Measurements from ENCODE around the gene PCDHGC3. TPM values are rescaled to one million over a fixed set of nuclear protein-coding genes. Genes with fewer than 3 reads are reported as not detected.

The PCDHGC3 gene
- total and polyA plus RNA-seq, 7 experiments from 2014 or later = 0.14 to 0.76 (median 0.16) TPM; not detected in 1

- H3K27ac ChIP-seq (ENCODE audit: low read depth, low read length) = no peak overlapping the region
- peaks cover 0 to 6% of the 10 kb centered on the region in 2 donors for H3K4me1 ChIP-seq (ENCODE audit: control insufficient read depth in 2 of 2, insufficient read depth in 2 of 2, low read length in 2 of 2)
- peak overlapping the region in 7 of 9 donors; percentile 4 to 76 (median 21) for H3K27ac Mint-ChIP-seq
- H3K4me3 ChIP-seq (ENCODE audit: low read length) = no peak overlapping the region
- no peaks in the 10 kb centered on the region for H3K27me3 Mint-ChIP-seq
- no peaks in the 10 kb centered on the region for H3K27me3 ChIP-seq (ENCODE audit: control insufficient read depth in 2 of 2, insufficient read depth in 2 of 2, low read length in 2 of 2)
- intact Hi-C loops (cut with micrococcal nuclease) = loop anchor here (5.0 kb wide), 2 partner anchors 40 to 425 kb away; no protein-coding TSS in a partner anchor
- DNase-seq (no peak), ATAC-seq (no peak)
- H3K9me3 Mint-ChIP-seq = no peaks in the 10 kb centered on the region
- H3K36me3 Mint-ChIP-seq = peaks cover 15 to 54% (median 39%) of the 10 kb centered on the region in 5 donors
- peaks cover 6 to 28% (median 16%) of the 10 kb centered on the region in 7 donors for H3K4me1 Mint-ChIP-seq
- ChIA-PET CTCF (interaction anchor here (0.9 to 3.9 kb wide), 3 partner anchors 9 to 36 kb away, joined by 4 to 30 read pairs (median 7); no protein-coding TSS in a partner anchor), POLR2A (no interaction called here)
- no peak overlapping the region for H3K4me3 Mint-ChIP-seq
- H3K9me3 ChIP-seq (ENCODE audit: control insufficient read depth in 2 of 3, low read length in 3 of 3) = no peaks in the 10 kb centered on the region
- H3K36me3 ChIP-seq (ENCODE audit: control insufficient read depth in 2 of 3, insufficient read depth in 3 of 3, low read length in 3 of 3) = peaks cover 28 to 98% (median 69%) of the 10 kb centered on the region in 3 experiments
Observed at GRCh38 chr5:141522301-141522700, 46.5 kb downstream of the PCDHGC3 start.

- CTCF ChIA-PET = interaction anchor here (0.6 to 3.9 kb wide), 10 partner anchors 10 to 204 kb away, joined by 3 to 30 read pairs (median 6); partner anchors contain the start of genes PCDHGA10 and TAF7
- Histone ChIP-seq H3K4me3 (ENCODE audit: low read length) (no peak overlapping the region), H3K36me3 (ENCODE audit: control insufficient read depth in 2 of 3, insufficient read depth in 3 of 3, low read length in 3 of 3) (peaks cover 37 to 98% (median 66%) of the 10 kb centered on the region in 3 experiments), H3K9me3 (ENCODE audit: control insufficient read depth in 2 of 3, low read length in 3 of 3) (no peaks in the 10 kb centered on the region), H3K27me3 (ENCODE audit: control insufficient read depth in 2 of 2, insufficient read depth in 2 of 2, low read length in 2 of 2) (no peaks in the 10 kb centered on the region), H3K27ac (ENCODE audit: low read depth, low read length) (no peak overlapping the region), H3K4me1 (ENCODE audit: control insufficient read depth in 2 of 2, insufficient read depth in 2 of 2, low read length in 2 of 2) (peaks cover 0 to 6% of the 10 kb centered on the region in 2 donors)
- H3K9me3 Mint-ChIP-seq = no peaks in the 10 kb centered on the region
- H3K27ac Mint-ChIP-seq = peak overlapping the region in 2 of 9 donors; percentile 39 to 68
- H3K4me3 Mint-ChIP-seq = no peak overlapping the region
- H3K27me3 Mint-ChIP-seq = no peaks in the 10 kb centered on the region
- H3K4me1 Mint-ChIP-seq = peaks cover 6 to 28% (median 16%) of the 10 kb centered on the region in 7 donors
- peaks cover 22 to 60% (median 37%) of the 10 kb centered on the region in 5 donors for H3K36me3 Mint-ChIP-seq
- intact Hi-C loops (cut with micrococcal nuclease) = loop anchor here (1.0 to 5.0 kb wide), 11 partner anchors 10 to 440 kb away; partner anchors contain the start of genes PCDHGA10 (in 1 of the 2), PCDHGB2 (in 1 of the 2), PCDHGB7 (in 1 of the 2) and PCDHGC3 (in 1 of the 2)
- no peak for DNase-seq
- no peak for ATAC-seq
- POLR2A ChIA-PET = no interaction called here
Observed at GRCh38 chr5:141523991-141524390, 48.2 kb downstream of the PCDHGC3 start.

- H3K36me3 ChIP-seq (ENCODE audit: control insufficient read depth in 2 of 3, insufficient read depth in 3 of 3, low read length in 3 of 3) = peaks cover 39 to 98% (median 60%) of the 10 kb centered on the region in 3 experiments
- ATAC-seq = peak; percentile 88
- H3K4me3 ChIP-seq (ENCODE audit: low read length) = no peak overlapping the region
- DNase-seq = peak; percentile 18 to 64 (median 43)
- ChIA-PET CTCF (interaction anchor here (1.0 to 3.9 kb wide), 8 partner anchors 11 to 205 kb away, joined by 3 to 30 read pairs (median 6); partner anchors contain the start of genes PCDHGA10 and TAF7), POLR2A (interaction anchor here (1.8 kb wide), 1 partner anchor 204 kb away, joined by 5 read pairs; the partner anchor contains the start of gene TAF7)
- H3K9me3 Mint-ChIP-seq = no peaks in the 10 kb centered on the region
- intact Hi-C loops (cut with micrococcal nuclease) = loop anchor here (1.0 to 5.0 kb wide), 11 partner anchors 11 to 441 kb away; partner anchors contain the start of genes PCDHGA10 (in 1 of the 2), PCDHGB2 (in 1 of the 2), PCDHGB7 (in 1 of the 2) and PCDHGC3 (in 1 of the 2)
- H3K27ac ChIP-seq (ENCODE audit: low read depth, low read length) = no peak overlapping the region
- peaks cover 6 to 28% (median 16%) of the 10 kb centered on the region in 7 donors for H3K4me1 Mint-ChIP-seq
- peak overlapping the region in 8 of 9 donors; percentile 19 to 80 (median 54) for H3K27ac Mint-ChIP-seq
- H3K4me3 Mint-ChIP-seq = peak overlapping the region in 1 of 10 donors; percentile 21
- H3K36me3 Mint-ChIP-seq = peaks cover 20 to 51% (median 31%) of the 10 kb centered on the region in 5 donors
- H3K9me3 ChIP-seq (ENCODE audit: control insufficient read depth in 2 of 3, low read length in 3 of 3) = no peaks in the 10 kb centered on the region
- no peaks in the 10 kb centered on the region for H3K27me3 ChIP-seq (ENCODE audit: control insufficient read depth in 2 of 2, insufficient read depth in 2 of 2, low read length in 2 of 2)
- H3K4me1 ChIP-seq (ENCODE audit: control insufficient read depth in 2 of 2, insufficient read depth in 2 of 2, low read length in 2 of 2) = peaks cover 0 to 6% of the 10 kb centered on the region in 2 donors
- H3K27me3 Mint-ChIP-seq = no peaks in the 10 kb centered on the region
Observed at GRCh38 chr5:141524604-141525597, 49.1 kb downstream of the PCDHGC3 start.

- no peaks in the 10 kb centered on the region for H3K27me3 Mint-ChIP-seq
- CTCF ChIA-PET = interaction anchor here (1.8 to 3.9 kb wide), 3 partner anchors 12 to 201 kb away, joined by 4 to 30 read pairs (median 6); no protein-coding TSS in a partner anchor
- peaks cover 46 to 98% (median 67%) of the 10 kb centered on the region in 3 experiments for H3K36me3 ChIP-seq (ENCODE audit: control insufficient read depth in 2 of 3, insufficient read depth in 3 of 3, low read length in 3 of 3)
- H3K9me3 ChIP-seq (ENCODE audit: control insufficient read depth in 2 of 3, low read length in 3 of 3) = no peaks in the 10 kb centered on the region
- no peaks in the 10 kb centered on the region for H3K9me3 Mint-ChIP-seq
- peak overlapping the region in 6 of 9 donors; percentile 19 to 69 (median 35) for H3K27ac Mint-ChIP-seq
- intact Hi-C loops (cut with micrococcal nuclease) = loop anchor here in 1 of 2 donors (2.0 kb wide), 1 partner anchor 51 kb away; the partner anchor contains the start of gene PCDHGC3
- DNase-seq = no peak
- H3K4me1 ChIP-seq (ENCODE audit: control insufficient read depth in 2 of 2, insufficient read depth in 2 of 2, low read length in 2 of 2) = peaks cover 0 to 6% of the 10 kb centered on the region in 2 donors
- POLR2A ChIA-PET = interaction anchor here (0.7 to 1.8 kb wide), 2 partner anchors 205 to 1415 kb away, joined by 3 to 5 read pairs; partner anchors contain the start of gene TAF7
- H3K4me3 Mint-ChIP-seq = peak overlapping the region in 1 of 10 donors; percentile 21
- no peaks in the 10 kb centered on the region for H3K27me3 ChIP-seq (ENCODE audit: control insufficient read depth in 2 of 2, insufficient read depth in 2 of 2, low read length in 2 of 2)
- H3K36me3 Mint-ChIP-seq = peaks cover 20 to 44% (median 31%) of the 10 kb centered on the region in 5 donors
- no peak for ATAC-seq
- no peak overlapping the region for H3K4me3 ChIP-seq (ENCODE audit: low read length)
- no peak overlapping the region for H3K27ac ChIP-seq (ENCODE audit: low read depth, low read length)
- H3K4me1 Mint-ChIP-seq = peaks cover 5 to 28% (median 16%) of the 10 kb centered on the region in 7 donors
Observed at GRCh38 chr5:141525653-141526052, 49.9 kb downstream of the PCDHGC3 start.

GRCh38 chr5:141527426-141527825 is 51.7 kb downstream of the PCDHGC3 start:
- Histone ChIP-seq H3K4me1 (ENCODE audit: control insufficient read depth in 2 of 2, insufficient read depth in 2 of 2, low read length in 2 of 2) (peaks cover 0 to 6% of the 10 kb centered on the region in 2 donors), H3K36me3 (ENCODE audit: control insufficient read depth in 2 of 3, insufficient read depth in 3 of 3, low read length in 3 of 3) (peaks cover 39 to 97% (median 56%) of the 10 kb centered on the region in 3 experiments), H3K9me3 (ENCODE audit: control insufficient read depth in 2 of 3, low read length in 3 of 3) (no peaks in the 10 kb centered on the region), H3K27me3 (ENCODE audit: control insufficient read depth in 2 of 2, insufficient read depth in 2 of 2, low read length in 2 of 2) (no peaks in the 10 kb centered on the region), H3K4me3 (ENCODE audit: low read length) (no peak overlapping the region), H3K27ac (ENCODE audit: low read depth, low read length) (no peak overlapping the region)
- ChIA-PET POLR2A (no interaction called here), CTCF (interaction anchor here (0.6 to 1.5 kb wide), 6 partner anchors 12 to 207 kb away, joined by 3 to 6 read pairs (median 3); partner anchors contain the start of gene TAF7)
- Mint-ChIP-seq H3K27me3 (no peaks in the 10 kb centered on the region), H3K27ac (peak overlapping the region in 4 of 9 donors; percentile 7 to 58 (median 32)), H3K9me3 (no peaks in the 10 kb centered on the region), H3K4me3 (no peak overlapping the region), H3K4me1 (peaks cover 5 to 22% (median 12%) of the 10 kb centered on the region in 7 donors), H3K36me3 (peaks cover 20 to 38% (median 26%) of the 10 kb centered on the region in 5 donors)
- DNase-seq (no peak), ATAC-seq (no peak)
- intact Hi-C loops (cut with micrococcal nuclease) = no loop called here
